Endodermal cell (in vitro differentiated cells): Measurements from ENCODE around the gene AP1S1. TPM values are rescaled to one million over a fixed set of nuclear protein-coding genes. Genes with fewer than 3 reads are reported as not detected.
"Not testable (repeated sequence)": the region's sequence is repeated elsewhere in the genome, so short reads cannot be mapped to it uniquely, and the experiment has no call there.

Source experiments
- DNase-seq: peaks from one replicate; pipeline ENCODE4 v3.0.0-alpha.2; 2017
- H3K27ac ChIP-seq: 2 replicates; pipeline ENCODE4 v1.5.1; 2013; ENCODE audit warnings: mild to moderate bottlenecking, low read depth, low read length, moderate library complexity
- H3K27me3 ChIP-seq: 2 replicates; pipeline ENCODE4 v1.6.1; 2013; ENCODE audit warnings: mild to moderate bottlenecking, low read length, moderate library complexity; ENCODE audit not compliant: insufficient read depth, control insufficient read depth, poor library complexity, severe bottlenecking
- H3K36me3 ChIP-seq: 2 replicates; pipeline ENCODE4 v1.7.0; 2013; ENCODE audit warnings: mild to moderate bottlenecking, low read length, moderate library complexity; ENCODE audit not compliant: control insufficient read depth, insufficient read depth
- H3K4me1 ChIP-seq: one replicate; pipeline ENCODE4 v1.7.0; 2013; ENCODE audit warnings: low read length; ENCODE audit not compliant: control insufficient read depth, insufficient read depth
- H3K4me3 ChIP-seq: 2 replicates; pipeline ENCODE4 v1.5.1; 2013; ENCODE audit warnings: mild to moderate bottlenecking, low read length, moderate library complexity
- H3K9ac ChIP-seq: 2 replicates; pipeline ENCODE4 v1.6.1; 2013; ENCODE audit warnings: mild to moderate bottlenecking, low read length, moderate library complexity; ENCODE audit not compliant: poor library complexity, severe bottlenecking; ENCODE audit errors: extremely low read depth
- H3K9me3 ChIP-seq: 2 replicates; pipeline ENCODE4 v1.6.1; 2013; ENCODE audit warnings: mild to moderate bottlenecking, low read length, moderate library complexity; ENCODE audit not compliant: control insufficient read depth
- H3K27ac Mint-ChIP-seq: 2 replicates; pipeline ENCODE4 v1.8.0; 2020; ENCODE audit warnings: mixed read lengths
- H3K27me3 Mint-ChIP-seq: 2 replicates; pipeline ENCODE4 v1.8.0; 2021; ENCODE audit warnings: mild to moderate bottlenecking, mixed read lengths; ENCODE audit not compliant: insufficient read depth
- H3K36me3 Mint-ChIP-seq: 2 replicates; pipeline ENCODE4 v1.8.0; 2020; ENCODE audit warnings: low read depth, mixed read lengths
- H3K4me1 Mint-ChIP-seq: 2 replicates; pipeline ENCODE4 v1.8.0; 2020; ENCODE audit warnings: mixed read lengths
- H3K4me3 Mint-ChIP-seq: 2 replicates; pipeline ENCODE4 v1.8.0; 2020; ENCODE audit warnings: mild to moderate bottlenecking, moderate library complexity, mixed read lengths
- H3K9me3 Mint-ChIP-seq: 2 replicates; pipeline ENCODE4 v1.8.0; 2020; ENCODE audit warnings: mild to moderate bottlenecking, mixed read lengths
- CTCF ChIP-seq: fragments of 200-600 bp; sonication (generic); conservative IDR thresholded peaks from 2 replicates; pipeline ENCODE4 v1.5.0; 2021; ENCODE audit warnings: antibody characterized with exemption, mild to moderate bottlenecking
- WGBS, 2 experiments: methylation state at CpG; one replicate each; pipeline versions ENCODE4 v1.1.5 to v1.1.7; 2013; ENCODE audit warnings: missing lambda C conversion rate in 2 of 2, mixed read lengths in 1 of 2; ENCODE audit not compliant: insufficient coverage in 1 of 2, insufficient read length in 1 of 2; 5-methylcytosine and 5-hydroxymethylcytosine counted together
- long read RNA-seq, 4 experiments: library from polyadenylated mRNA in 2 of 4; library from RNA in 1 of 4; library from capped mRNA in 1 of 4; stranded (forward) in 3 of 4; unstranded in 1 of 4; transcript quantifications; one replicate each; pipeline ENCODE4 v2.0.0, GENCODE V29; 2020 to 2021; ENCODE audit warnings: inconsistent platforms in 1 of 4
- polyA plus RNA-seq, 2 experiments: library from polyadenylated mRNA; stranded (reverse); fragments of 50-300 nt; gene quantifications; one replicate each; pipeline ENCODE4 v1.2.3, GENCODE V29; 2013
- total RNA-seq, 2 donors: library from RNA; stranded (reverse); fragmentation: NEBNext Ultra II Directional in 1 of 2; extraction: Animal tissue kit (Norgen Biotek cat#: 25700) in 1 of 2; gene quantifications; 2 replicates in 1 of 2; 3 replicates in 1 of 2; pipeline ENCODE4 v1.2.1, GENCODE V29; 2021

AP1S1 gene
- total RNA-seq, result 10 to 100 TPM; 43.8 to 50.2 TPM
- 59.8 TPM for polyA plus RNA-seq (2013, experiment 1 of 2)
- polyA plus RNA-seq (2013, experiment 2 of 2), result 59.3 TPM
- long read RNA-seq, experiment 1, transcript AP1S1-201 (5 exons, 1,303 nt), result major isoform, 7 of 27 reads
- long read RNA-seq, experiment 1, partial matches to known transcripts, result 11 of 27 reads
- long read RNA-seq, experiment 1, other reads (novel, unspliced or antisense), result 8 of 27 reads
- long read RNA-seq, experiment 2, transcript AP1S1-201 (5 exons, 1,303 nt), result major isoform, 12 of 18 reads
- long read RNA-seq, experiment 2, partial matches to known transcripts, result 0 of 18 reads
- long read RNA-seq, experiment 2, other reads (novel, unspliced or antisense), result 2 of 18 reads
- long read RNA-seq, experiment 3, transcript AP1S1-201 (5 exons, 1,303 nt), result major isoform, 18 of 23 reads
- long read RNA-seq, experiment 3, partial matches to known transcripts, result 1 of 23 reads
- long read RNA-seq, experiment 3, other reads (novel, unspliced or antisense), result 0 of 23 reads
- long read RNA-seq, experiment 4, transcript AP1S1-202 (5 exons, 573 nt), result minor isoform, 28 of 133 reads
- long read RNA-seq, experiment 4, transcript AP1S1-201 (5 exons, 1,303 nt), result major isoform, 91 of 133 reads
- long read RNA-seq, experiment 4, partial matches to known transcripts, result 5 of 133 reads
- long read RNA-seq, experiment 4, other reads (novel, unspliced or antisense), result 8 of 133 reads

- no peak within 1 kb of the TSS for H3K27ac Mint-ChIP-seq
- peak; percentile 99 for DNase-seq
- H3K27me3 Mint-ChIP-seq, result peaks cover 16% of the 10 kb centered on the region
- no peaks in the 10 kb centered on the region for H3K4me1 ChIP-seq
- no peak for TF ChIP-seq CTCF
- peaks cover 10% of the 10 kb centered on the region for H3K36me3 Mint-ChIP-seq
- peaks cover 7% of the 10 kb centered on the region for H3K4me1 Mint-ChIP-seq
- peak within 1 kb of the TSS; percentile 84 for H3K4me3 ChIP-seq
- peak within 1 kb of the TSS; percentile 32 for H3K9ac ChIP-seq
- H3K9me3 ChIP-seq, result no peaks in the 10 kb centered on the region
- no peak within 1 kb of the TSS for H3K27ac ChIP-seq
- H3K36me3 ChIP-seq, result peaks cover 7% of the 10 kb centered on the region
- no peaks in the 10 kb centered on the region for H3K27me3 ChIP-seq
- 3 to 9% methylated on average over 12 to 51 of the region's 51 CpGs for WGBS, 2 experiments
- H3K9me3 Mint-ChIP-seq, result peaks cover 3% of the 10 kb centered on the region
- peak within 1 kb of the TSS; percentile 71 for H3K4me3 Mint-ChIP-seq
Measured at GRCh38 chr7:101153969-101154692, at the start of gene AP1S1. AP1S1 (plus strand) TSS chr7:101154476; CDS start chr7:101154515, 39 bp downstream.

- Histone ChIP-seq H3K27ac (no peak overlapping the region), H3K4me3 (no peak overlapping the region), H3K4me1 (no peaks in the 10 kb centered on the region), H3K9me3 (no peaks in the 10 kb centered on the region), H3K27me3 (no peaks in the 10 kb centered on the region), H3K9ac (no peak overlapping the region), H3K36me3 (no peaks in the 10 kb centered on the region)
- 89 to 100% methylated on average over 2 to 3 of the region's 3 CpGs for WGBS, 2 experiments
- no peak for DNase-seq
- Mint-ChIP-seq H3K27me3 (peaks cover 2% of the 10 kb centered on the region), H3K9me3 (no peaks in the 10 kb centered on the region), H3K4me1 (peaks cover 13% of the 10 kb centered on the region), H3K27ac (no peak overlapping the region), H3K36me3 (no peaks in the 10 kb centered on the region), H3K4me3 (no peak overlapping the region)
- TF ChIP-seq CTCF, result no peak
Measured at GRCh38 chr7:101104799-101105198, 49.5 kb upstream of the AP1S1 start.

GRCh38 chr7:101105248-101105647 lies 49.0 kb upstream of the AP1S1 start:
- not testable (repeated sequence) for H3K27ac ChIP-seq, H3K27me3 Mint-ChIP-seq, H3K36me3 Mint-ChIP-seq, H3K4me1 Mint-ChIP-seq, H3K4me3 Mint-ChIP-seq, H3K4me1 ChIP-seq, DNase-seq, H3K9me3 ChIP-seq, H3K9ac ChIP-seq, H3K36me3 ChIP-seq, H3K27ac Mint-ChIP-seq, H3K9me3 Mint-ChIP-seq, H3K27me3 ChIP-seq, H3K4me3 ChIP-seq
- WGBS, 2 experiments, result 84 to 93% methylated on average over 5 of the region's 5 CpGs
